D341Med (cell line): ENCODE results near the gene PITPNC1.
"Not testable (repeated sequence)": the region's sequence is repeated elsewhere in the genome, so short reads cannot be mapped to it uniquely, and the experiment has no call there.

Experiments used
- DNase-seq: peaks from one replicate; pipeline ENCODE4 v3.0.0; 2012; ENCODE audit warnings: low spot score

The PITPNC1 gene

GRCh38 chr17:67489273-67489672 is 112.2 kb downstream of the PITPNC1 start:
- no peak for DNase-seq

DNA sequence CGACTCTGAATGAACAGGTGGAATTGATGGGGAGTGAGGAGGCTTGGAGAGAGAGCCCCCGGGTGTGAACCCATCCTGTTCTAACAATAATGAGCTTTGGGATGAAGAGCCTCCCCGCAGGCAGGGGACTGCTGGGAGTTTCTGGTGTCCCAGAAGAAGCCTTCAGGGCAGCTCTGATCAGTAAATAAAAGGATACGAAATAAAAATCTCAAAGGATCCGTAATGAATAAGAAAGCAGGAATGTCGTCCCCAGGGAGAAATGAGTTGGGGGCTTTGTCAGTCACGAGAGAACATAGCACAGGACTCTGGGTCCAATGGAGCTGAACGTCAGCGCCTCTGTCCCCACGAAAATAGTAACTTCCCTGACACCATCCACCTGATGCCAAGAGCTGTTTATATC is 113.4 kb downstream of the PITPNC1 start:
- DNase-seq = no peak

DNA sequence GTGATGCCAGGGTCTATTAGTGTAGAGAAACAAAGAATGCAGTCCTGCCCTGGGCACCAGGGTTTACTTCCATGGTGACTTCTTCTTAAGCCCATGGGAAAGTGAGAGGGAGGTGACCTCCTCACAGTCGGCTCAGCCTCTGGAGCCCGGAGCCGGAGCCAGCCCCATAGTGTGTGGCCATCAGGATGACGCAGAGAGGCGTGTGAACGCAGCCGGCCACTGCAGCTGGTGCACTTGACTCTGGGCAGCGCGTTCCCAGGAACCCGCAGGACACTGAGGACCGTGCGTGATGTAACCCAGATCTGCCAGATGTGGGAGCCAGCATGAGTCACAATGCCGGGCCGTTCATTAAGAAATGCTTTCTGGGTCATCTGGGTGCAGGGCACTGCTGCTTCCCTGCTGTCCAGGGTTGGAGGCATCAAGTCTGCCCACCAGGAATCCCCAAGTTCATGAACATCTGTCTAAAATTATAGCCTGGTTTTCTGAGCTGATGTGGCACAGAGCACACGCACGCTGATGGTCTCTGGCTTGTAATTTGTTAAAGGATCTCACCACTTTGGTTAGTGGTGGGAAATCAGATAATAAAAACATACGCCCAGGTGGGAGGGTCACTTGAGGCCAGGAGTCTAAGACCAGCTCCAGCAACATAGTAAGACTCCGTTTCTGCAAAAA is 114.1 kb downstream of the PITPNC1 start:
- no peak for DNase-seq

DNA sequence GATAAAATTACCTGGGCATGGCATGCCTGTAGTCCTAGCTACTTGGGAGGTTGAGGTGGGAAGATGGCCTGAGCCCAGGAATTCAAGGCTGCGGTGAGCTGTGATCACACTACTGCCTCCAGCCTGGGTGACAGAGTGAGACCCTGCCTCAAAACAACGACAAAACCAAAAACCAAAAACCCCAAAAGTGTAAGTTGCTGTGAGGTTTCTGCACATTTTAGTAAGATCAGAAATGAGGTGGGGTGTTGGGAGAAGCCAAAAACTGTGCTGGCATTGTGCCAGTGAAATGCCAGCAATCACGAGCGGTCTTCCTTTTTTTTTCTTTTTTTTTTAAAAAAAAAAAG is 114.6 kb downstream of the PITPNC1 start:
- DNase-seq = no peak

GRCh38 chr17:67492251-67492740 is 115.2 kb downstream of the PITPNC1 start:
- no peak for DNase-seq

DNA sequence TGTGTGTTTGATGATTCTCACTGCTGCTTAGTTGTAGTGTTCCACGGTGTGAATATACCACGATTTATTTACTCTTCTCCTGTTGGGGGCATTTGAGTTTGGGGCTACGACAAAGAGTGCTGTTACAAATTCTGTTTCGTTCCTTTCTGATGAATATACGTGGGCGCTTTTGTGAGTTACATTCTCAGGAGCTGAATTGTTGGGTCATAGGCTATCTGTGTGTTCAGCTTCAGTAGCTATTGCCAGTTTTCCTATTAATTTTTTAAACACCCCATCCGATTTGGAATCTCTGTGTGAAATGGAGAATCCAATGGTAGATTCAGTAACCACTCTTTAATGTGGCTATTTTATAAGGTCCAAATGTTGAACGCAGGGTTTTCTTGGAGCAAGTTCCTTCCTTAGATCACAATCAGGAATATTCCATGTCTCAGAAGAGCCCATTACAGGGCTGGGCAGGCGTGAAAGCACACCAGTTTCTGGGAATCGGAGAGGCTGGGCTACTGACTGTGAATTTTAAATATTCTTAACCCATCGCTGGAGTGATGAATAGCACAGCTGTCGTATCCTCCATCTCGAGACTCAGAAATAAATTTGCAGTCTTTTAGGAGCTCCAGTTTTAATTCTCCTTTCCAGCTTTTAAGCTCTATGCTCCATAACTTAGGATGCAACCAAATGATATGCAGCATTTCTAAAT is 115.9 kb downstream of the PITPNC1 start:
- no peak for DNase-seq

GRCh38 chr17:67493812-67494211 is 116.7 kb downstream of the PITPNC1 start:
- DNase-seq = no peak

GRCh38 chr17:67495534-67495933 is 118.5 kb downstream of the PITPNC1 start:
- not testable (repeated sequence) for DNase-seq

DNA sequence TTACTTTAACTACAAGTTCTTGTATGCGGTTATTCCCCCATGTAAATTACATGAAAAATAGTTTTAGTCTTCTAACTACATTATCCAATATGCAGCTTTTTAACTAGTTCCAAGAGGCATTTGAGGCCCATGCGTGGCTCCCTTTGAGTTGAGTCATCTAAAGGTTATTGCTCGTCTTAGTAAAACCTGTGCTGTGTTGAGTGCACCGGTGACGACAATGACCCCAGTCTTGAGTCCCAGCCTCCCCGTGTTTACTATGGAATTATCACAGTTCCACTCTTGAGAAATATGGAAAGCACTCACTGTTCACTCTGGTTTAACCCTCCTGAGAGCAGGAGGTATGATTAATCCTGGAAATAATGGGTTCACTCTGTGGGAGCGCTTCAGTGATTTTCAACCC is 119.2 kb downstream of the PITPNC1 start:
- no peak for DNase-seq

GRCh38 chr17:67499685-67500084 is 122.6 kb downstream of the PITPNC1 start:
- DNase-seq = no peak

DNA sequence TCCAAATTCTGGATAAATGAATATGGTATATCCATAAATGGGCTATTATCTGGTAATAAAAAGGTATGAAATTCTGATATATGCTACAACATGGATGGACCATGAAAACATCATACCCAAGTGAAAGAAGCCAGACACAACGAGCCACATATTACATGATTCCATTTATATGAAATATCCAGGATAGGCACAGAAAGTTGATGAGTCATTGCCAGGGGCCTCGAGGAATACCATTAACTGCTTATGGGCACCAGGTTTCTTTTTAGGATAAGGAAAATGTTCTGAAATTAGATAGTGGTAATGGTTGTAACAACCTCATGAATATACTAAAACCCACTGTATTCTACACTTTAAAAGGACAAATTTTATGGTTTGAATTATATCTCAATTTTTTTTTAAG is 123.2 kb downstream of the PITPNC1 start:
- DNase-seq = no peak

- no peak for DNase-seq
These were observed 123.7 kb downstream of the PITPNC1 start for GRCh38 chr17:67500677-67501300.

DNA sequence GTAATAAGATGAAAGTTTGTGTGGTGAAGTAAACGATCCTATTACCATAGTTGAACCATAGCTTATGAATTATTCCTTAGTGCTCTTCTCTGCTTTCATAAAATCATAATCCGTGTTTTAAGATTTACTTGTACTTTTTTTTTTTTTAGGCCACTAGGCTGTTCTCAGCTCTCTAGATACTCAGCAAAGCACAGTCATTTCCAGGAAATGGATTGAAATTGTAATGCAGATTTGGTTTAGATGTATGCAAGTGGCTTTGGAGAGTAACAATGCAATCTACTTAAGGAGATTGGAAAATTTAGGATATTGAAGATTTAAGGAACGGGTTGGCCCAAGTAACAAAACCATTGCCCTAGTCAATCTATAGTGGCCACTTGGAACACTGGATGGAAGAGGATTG is 125.1 kb downstream of the PITPNC1 start:
- no peak for DNase-seq

DNA sequence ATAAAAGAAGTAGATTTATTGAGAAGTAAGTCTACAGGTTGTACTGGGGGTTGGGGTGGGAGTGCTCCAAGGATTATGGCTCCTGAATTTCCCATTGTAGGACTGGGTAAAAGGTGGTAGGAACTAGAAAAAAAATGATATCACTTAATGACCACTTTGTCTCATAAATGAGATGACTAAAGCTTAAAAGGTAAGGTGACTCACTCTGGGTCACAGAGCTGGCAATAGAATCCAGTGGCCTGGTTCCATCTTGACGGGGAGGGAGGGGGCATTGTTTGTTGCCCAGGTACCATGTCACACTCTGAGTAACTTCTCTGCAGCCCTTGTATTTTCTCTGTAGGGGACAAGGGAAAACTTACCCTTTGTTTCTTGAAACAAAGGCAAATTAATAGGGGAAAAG is 126.1 kb downstream of the PITPNC1 start:
- DNase-seq = no peak

- DNase-seq = no peak
These were observed 126.7 kb downstream of the PITPNC1 start for GRCh38 chr17:67503739-67504138.

DNA sequence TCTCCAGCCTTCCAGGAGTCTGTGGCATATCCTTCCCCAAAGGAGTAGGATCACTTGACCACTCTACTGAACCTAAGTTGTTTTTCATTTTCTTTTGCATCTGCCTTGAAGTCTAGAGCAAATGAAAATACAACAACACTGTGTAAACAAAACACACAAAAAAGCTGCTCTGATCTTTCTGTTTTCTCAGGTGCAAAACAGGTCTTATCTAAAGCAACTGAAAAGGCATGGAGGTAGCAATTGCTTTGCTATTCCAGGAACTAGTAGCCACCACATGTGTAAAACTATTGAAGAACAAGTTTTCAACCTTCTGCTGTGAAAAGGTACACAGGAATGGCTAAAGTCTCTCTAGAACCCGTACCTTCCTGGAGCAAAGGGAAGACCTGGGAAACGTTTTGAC is 127.1 kb downstream of the PITPNC1 start:
- no peak for DNase-seq

DNA sequence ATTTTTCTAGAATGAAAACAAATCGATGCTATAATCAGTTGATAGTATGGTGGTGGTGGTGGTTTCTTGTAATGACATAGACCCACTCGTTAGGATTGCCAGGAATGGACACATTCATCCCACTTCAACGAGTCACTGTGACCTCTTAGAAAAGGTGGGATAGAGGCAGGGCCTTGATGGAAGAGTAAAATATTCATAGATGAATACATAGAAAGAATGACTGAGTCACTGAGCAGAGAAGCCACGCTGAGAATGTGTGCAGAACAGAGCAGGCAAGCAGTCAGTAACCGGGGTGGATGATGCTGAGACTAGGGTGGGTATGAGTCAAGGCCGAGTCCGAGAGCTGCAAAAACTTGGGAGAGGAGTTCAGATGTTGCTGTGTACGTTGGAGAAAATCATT is 129.9 kb downstream of the PITPNC1 start:
- no peak for DNase-seq

DNA sequence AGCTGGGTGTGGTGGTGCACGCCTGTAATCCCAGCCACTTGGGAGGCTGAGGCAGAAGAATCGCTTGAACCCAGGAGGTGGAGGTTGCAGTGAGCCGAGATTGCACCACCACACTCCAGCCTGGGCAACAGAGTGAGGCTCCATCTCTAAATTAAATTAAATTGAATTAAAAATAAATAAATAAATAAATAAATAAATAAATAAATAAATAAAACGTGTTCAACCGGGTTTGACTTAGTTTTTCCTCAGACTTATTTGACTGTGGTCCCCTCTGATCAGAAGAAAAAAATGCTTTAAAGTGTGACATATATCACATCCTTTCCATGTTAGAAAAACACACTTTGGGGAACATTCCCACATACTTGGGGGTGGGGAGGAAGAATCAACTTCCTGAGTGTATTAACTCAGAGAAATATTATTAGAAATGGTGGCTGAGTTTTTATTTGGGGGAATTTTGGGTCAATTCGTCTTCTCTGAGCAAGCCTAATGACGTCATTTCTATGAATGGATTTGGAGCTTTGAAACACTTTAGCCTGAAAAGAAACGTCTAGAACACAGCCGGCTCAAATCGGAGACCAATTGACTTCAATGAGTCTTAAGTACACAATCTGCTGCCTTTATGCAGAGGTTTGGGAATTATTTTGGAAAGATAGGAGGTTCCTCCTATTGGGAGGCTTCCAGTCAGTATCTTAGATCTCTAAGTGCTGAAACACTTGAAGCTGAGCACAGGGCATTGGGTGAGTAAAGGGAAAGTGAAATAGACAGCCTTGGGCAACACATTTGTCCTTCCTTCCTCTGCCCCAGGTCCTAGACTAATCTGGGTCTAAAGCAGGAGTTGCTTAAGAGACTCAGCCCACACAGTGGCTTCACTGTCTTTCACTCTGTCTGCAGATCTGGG is 132.6 kb downstream of the PITPNC1 start:
- no peak for DNase-seq

- DNase-seq = no peak
These were observed 133.9 kb downstream of the PITPNC1 start for GRCh38 chr17:67511012-67511411.

DNA sequence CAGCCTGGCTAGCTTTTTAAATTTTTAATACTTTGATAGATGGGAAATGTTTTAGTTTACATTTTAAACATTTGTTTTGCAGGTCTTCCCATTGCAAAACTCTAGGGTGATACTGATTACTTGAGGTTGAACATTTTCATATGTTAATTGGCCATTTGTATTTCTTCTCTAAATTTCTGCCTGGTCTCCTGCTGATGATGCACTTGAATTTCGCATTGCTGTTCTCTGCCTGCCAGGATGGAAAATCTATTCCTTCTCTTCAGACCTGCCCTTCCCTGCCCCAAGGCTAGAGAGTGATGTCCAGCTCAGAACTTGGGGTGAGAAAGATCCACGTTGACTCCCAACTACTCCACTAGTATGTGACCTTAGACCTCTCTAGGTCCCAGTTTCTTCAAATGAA is 134.7 kb downstream of the PITPNC1 start:
- no peak for DNase-seq

DNA sequence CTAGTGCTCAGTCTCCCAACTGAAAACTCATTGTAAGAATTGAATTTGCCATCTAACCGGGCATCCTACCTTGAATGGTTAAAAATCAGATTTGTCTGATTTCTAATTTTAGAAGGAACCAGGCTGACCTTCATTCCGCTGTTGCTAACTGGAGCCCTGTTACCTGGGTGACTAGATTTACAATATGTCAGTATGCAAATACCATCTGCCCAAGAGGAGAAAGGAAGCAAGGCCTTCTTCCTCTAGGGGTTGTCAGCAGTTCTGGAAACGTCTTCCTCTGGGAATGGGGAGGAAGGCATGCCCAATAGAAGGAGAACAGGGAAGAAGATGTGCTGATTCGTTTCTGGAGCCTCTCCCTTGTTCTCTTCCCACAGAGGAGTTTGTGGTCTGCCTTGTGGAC is 137.9 kb downstream of the PITPNC1 start:
- no peak for DNase-seq

- DNase-seq = no peak
These were observed 138.5 kb downstream of the PITPNC1 start for GRCh38 chr17:67515490-67516083.
